ENCODE measurements around the gene KERA.

KERA gene

GRCh38 chr12:91007531-91008290 is 50.1 kb downstream of the KERA start:
- Histone ChIP-seq H3K79me2 (ENCODE audit: low read length) (no peaks in the 10 kb centered on the region), H3K27ac (ENCODE audit: low read length) (no peak overlapping the region), H3K9ac (ENCODE audit: low read length) (no peak overlapping the region), H3K4me2 (ENCODE audit: low read length) (peak overlapping the region; percentile 54), H3K36me3 (replicated peaks; ENCODE audit: low read depth, low read length) (no peaks in the 10 kb centered on the region), H2AFZ (ENCODE audit: low read depth, low read length) (no peak overlapping the region), H4K20me1 (ENCODE audit: insufficient read depth, low read length) (no peaks in the 10 kb centered on the region), H3K4me3 (ENCODE audit: low read length) (peak overlapping the region; percentile 20; the same call in 1 of the 2 replicates), H3K9me3 (ENCODE audit: insufficient read depth, low read length) (no peaks in the 10 kb centered on the region), H3K27me3 (ENCODE audit: low read depth, low read length) (no peaks in the 10 kb centered on the region), H3K4me1 (ENCODE audit: low read length) (peaks cover 37% of the 10 kb centered on the region)
- TF ChIP-seq CTCF (IDR thresholded peaks at IDR 0.05; ENCODE audit: low read depth, low read length) (no peak), EZH2phosphoT487 (IDR thresholded peaks at IDR 0.05; ENCODE audit: low read depth) (no peak)

- Histone ChIP-seq H2AFZ (ENCODE audit: low read depth, low read length) (no peak within 1 kb of the TSS), H3K27ac (ENCODE audit: low read length) (no peak within 1 kb of the TSS), H3K9me3 (ENCODE audit: insufficient read depth, low read length) (no peaks in the 10 kb centered on the region), H3K4me2 (ENCODE audit: low read length) (no peak within 1 kb of the TSS), H3K9ac (ENCODE audit: low read length) (no peak within 1 kb of the TSS), H3K4me3 (ENCODE audit: low read length) (no peak within 1 kb of the TSS), H3K36me3 (replicated peaks; ENCODE audit: low read depth, low read length) (no peaks in the 10 kb centered on the region), H3K27me3 (ENCODE audit: low read depth, low read length) (no peaks in the 10 kb centered on the region), H4K20me1 (ENCODE audit: insufficient read depth, low read length) (no peaks in the 10 kb centered on the region), H3K79me2 (ENCODE audit: low read length) (no peaks in the 10 kb centered on the region), H3K4me1 (ENCODE audit: low read length) (peaks cover 37% of the 10 kb centered on the region)
- TF ChIP-seq CTCF (IDR thresholded peaks at IDR 0.05; ENCODE audit: low read depth, low read length), result no peak
- no peak for TF ChIP-seq EZH2phosphoT487 (IDR thresholded peaks at IDR 0.05; ENCODE audit: low read depth)
Measured at GRCh38 chr12:91004872-91005271, 53.0 kb downstream of the KERA start, which contains the start of gene EPYC. EPYC (minus strand) TSS chr12:91004972; CDS start chr12:91002565, 2,407 bp downstream.

- no peak overlapping the region for H3K4me2 ChIP-seq (ENCODE audit: low read length)
- H2AFZ ChIP-seq (ENCODE audit: low read depth, low read length), result no peak overlapping the region
- peaks cover 27% of the 10 kb centered on the region for H3K4me1 ChIP-seq (ENCODE audit: low read length)
- H4K20me1 ChIP-seq (ENCODE audit: insufficient read depth, low read length), result no peaks in the 10 kb centered on the region
- TF ChIP-seq EZH2phosphoT487 (IDR thresholded peaks at IDR 0.05; ENCODE audit: low read depth) (no peak), CTCF (IDR thresholded peaks at IDR 0.05; ENCODE audit: low read depth, low read length) (no peak)
- no peaks in the 10 kb centered on the region for H3K9me3 ChIP-seq (ENCODE audit: insufficient read depth, low read length)
- H3K36me3 ChIP-seq (replicated peaks; ENCODE audit: low read depth, low read length), result no peaks in the 10 kb centered on the region
- H3K79me2 ChIP-seq (ENCODE audit: low read length), result no peaks in the 10 kb centered on the region
- no peak overlapping the region for H3K27ac ChIP-seq (ENCODE audit: low read length)
- no peak overlapping the region for H3K9ac ChIP-seq (ENCODE audit: low read length)
- H3K4me3 ChIP-seq (ENCODE audit: low read length), result no peak overlapping the region
- no peaks in the 10 kb centered on the region for H3K27me3 ChIP-seq (ENCODE audit: low read depth, low read length)
Measured at GRCh38 chr12:91003737-91004136, 54.1 kb downstream of the KERA start.

GRCh38 chr12:91001306-91001705 is 56.5 kb downstream of the KERA start:
- Histone ChIP-seq H3K4me2 (ENCODE audit: low read length) (no peak overlapping the region), H3K9ac (ENCODE audit: low read length) (no peak overlapping the region), H3K36me3 (replicated peaks; ENCODE audit: low read depth, low read length) (no peaks in the 10 kb centered on the region), H4K20me1 (ENCODE audit: insufficient read depth, low read length) (no peaks in the 10 kb centered on the region), H2AFZ (ENCODE audit: low read depth, low read length) (no peak overlapping the region), H3K27ac (ENCODE audit: low read length) (no peak overlapping the region), H3K4me1 (ENCODE audit: low read length) (peaks cover 3% of the 10 kb centered on the region), H3K9me3 (ENCODE audit: insufficient read depth, low read length) (no peaks in the 10 kb centered on the region), H3K4me3 (ENCODE audit: low read length) (no peak overlapping the region), H3K27me3 (ENCODE audit: low read depth, low read length) (no peaks in the 10 kb centered on the region), H3K79me2 (ENCODE audit: low read length) (no peaks in the 10 kb centered on the region)
- TF ChIP-seq CTCF (IDR thresholded peaks at IDR 0.05; ENCODE audit: low read depth, low read length) (no peak), EZH2phosphoT487 (IDR thresholded peaks at IDR 0.05; ENCODE audit: low read depth) (no peak)
